OCI-M1 (cell line): ENCODE data around the gene TRPC1.
"Not testable (repeated sequence)": the region's sequence is repeated elsewhere in the genome, so short reads cannot be mapped to it uniquely, and the experiment has no call there.

ENCODE experiments used
- DNase-seq: peaks from one replicate; lab custom pipeline; 2025; lab: John Stamatoyannopoulos, UW

The TRPC1 gene

GRCh38 chr3:142723968-142724681 is at the start of gene TRPC1:
TSS of gene TRPC1 (plus strand) at chr3:142724034. CDS start at chr3:142724560, 526 bp downstream.
- peak; percentile 84 for DNase-seq

- DNase-seq: no peak
Observed at GRCh38 chr3:142676151-142676550, 47.7 kb upstream of the TRPC1 start.

- DNase-seq: no peak
Observed at GRCh38 chr3:142680710-142681109, 43.1 kb upstream of the TRPC1 start.

GRCh38 chr3:142690613-142691012 is 33.2 kb upstream of the TRPC1 start:
- no peak for DNase-seq

- no peak for DNase-seq
Observed at GRCh38 chr3:142691527-142691926, 32.3 kb upstream of the TRPC1 start.

GRCh38 chr3:142693136-142693853 is 30.5 kb upstream of the TRPC1 start:
- no peak for DNase-seq

GRCh38 chr3:142694225-142694624 is 29.6 kb upstream of the TRPC1 start:
- DNase-seq: no peak

GRCh38 chr3:142705198-142705597 is 18.6 kb upstream of the TRPC1 start:
- DNase-seq: no peak

- peak; percentile 59 for DNase-seq
Observed at GRCh38 chr3:142706321-142707127, 17.3 kb upstream of the TRPC1 start.

GRCh38 chr3:142709207-142709606 is 14.6 kb upstream of the TRPC1 start:
- DNase-seq: no peak

- not testable (repeated sequence) for DNase-seq
Observed at GRCh38 chr3:142714882-142715281, 9.0 kb upstream of the TRPC1 start.

GRCh38 chr3:142716102-142716501 is 7.7 kb upstream of the TRPC1 start:
- DNase-seq: no peak

- DNase-seq: no peak
Observed at GRCh38 chr3:142723665-142723967, 218 bp upstream of the TRPC1 start.

GRCh38 chr3:142724682-142725356 is 985 bp downstream of the TRPC1 start:
- DNase-seq: no peak

- DNase-seq: no peak
Observed at GRCh38 chr3:142725357-142725739, 1.5 kb downstream of the TRPC1 start.

- no peak for DNase-seq
Observed at GRCh38 chr3:142726017-142726416, 2.2 kb downstream of the TRPC1 start.

GRCh38 chr3:142732066-142732465 is 8.2 kb downstream of the TRPC1 start:
- no peak for DNase-seq

GRCh38 chr3:142734834-142735233 is 11.0 kb downstream of the TRPC1 start:
- no peak for DNase-seq

- DNase-seq: no peak
Observed at GRCh38 chr3:142735462-142735861, 11.6 kb downstream of the TRPC1 start.

GRCh38 chr3:142738396-142738795 is 14.6 kb downstream of the TRPC1 start:
- no peak for DNase-seq

- DNase-seq: no peak
Observed at GRCh38 chr3:142746646-142747045, 22.8 kb downstream of the TRPC1 start.

GRCh38 chr3:142750531-142750930 is 26.7 kb downstream of the TRPC1 start:
- DNase-seq: not testable (repeated sequence)
